GM21390 (cell line): ENCODE results near the gene ST3GAL5.

ENCODE experiments used
- ATAC-seq: cut with Tn5 transposase; IDR thresholded peaks from one replicate; pipeline ENCODE4 v1.9.1; 2021; ENCODE audit not compliant: unreplicated experiment

ST3GAL5 gene

GRCh38 chr2:85811180-85812093 lies 77.4 kb downstream of the ST3GAL5 start:
- no peak for ATAC-seq

GRCh38 chr2:85810371-85811179 lies 78.2 kb downstream of the ST3GAL5 start:
- no peak for ATAC-seq

- no peak for ATAC-seq
These were observed 81.0 kb downstream of the ST3GAL5 start for GRCh38 chr2:85807756-85808155.

- no peak for ATAC-seq
These were observed 82.3 kb downstream of the ST3GAL5 start for GRCh38 chr2:85806358-85807118.

GRCh38 chr2:85804583-85804982 lies 84.2 kb downstream of the ST3GAL5 start:
- no peak for ATAC-seq

- ATAC-seq: no peak
These were observed 84.9 kb downstream of the ST3GAL5 start for GRCh38 chr2:85803704-85804425.

GRCh38 chr2:85802354-85803103 lies 86.3 kb downstream of the ST3GAL5 start:
- ATAC-seq: no peak

- ATAC-seq: no peak
These were observed 86.9 kb downstream of the ST3GAL5 start for GRCh38 chr2:85801871-85802270.

- no peak for ATAC-seq
These were observed 88.2 kb downstream of the ST3GAL5 start for GRCh38 chr2:85800586-85800985.

GRCh38 chr2:85799215-85799956 lies 89.4 kb downstream of the ST3GAL5 start:
- no peak for ATAC-seq

GRCh38 chr2:85797921-85798320 lies 90.9 kb downstream of the ST3GAL5 start:
- ATAC-seq: no peak

- no peak for ATAC-seq
These were observed 91.5 kb downstream of the ST3GAL5 start for GRCh38 chr2:85797263-85797660.

- no peak for ATAC-seq
These were observed 92.2 kb downstream of the ST3GAL5 start for GRCh38 chr2:85796341-85797262.

GRCh38 chr2:85796046-85796340 lies 92.8 kb downstream of the ST3GAL5 start:
- ATAC-seq: no peak

GRCh38 chr2:85795331-85796045 lies 93.3 kb downstream of the ST3GAL5 start:
- no peak for ATAC-seq

GRCh38 chr2:85794491-85795121 lies 94.2 kb downstream of the ST3GAL5 start:
- no peak for ATAC-seq

GRCh38 chr2:85794038-85794441 lies 94.8 kb downstream of the ST3GAL5 start:
- no peak for ATAC-seq
